ENCODE data around the gene CTNND2.

DNA sequence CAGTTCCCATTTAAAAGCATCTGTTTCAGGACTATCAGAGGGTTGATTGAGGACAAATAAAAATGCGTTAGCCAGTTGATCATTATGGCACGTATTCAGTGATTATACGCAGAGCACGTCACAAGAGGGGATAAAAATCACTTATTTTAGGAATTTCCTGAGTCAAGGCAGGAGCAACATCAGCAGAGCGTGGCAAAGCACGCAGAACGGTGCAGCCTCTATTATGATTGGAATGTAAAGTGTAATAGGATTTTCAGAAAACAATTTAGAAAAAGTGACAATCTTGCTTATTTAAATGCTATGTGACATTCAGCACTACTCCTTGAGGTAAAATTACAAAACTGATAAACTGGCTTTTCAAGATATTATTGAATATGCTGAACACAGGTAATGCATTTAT lies 729.7 kb downstream of the CTNND2 start:
- TF ChIP-seq, protein P1, sequence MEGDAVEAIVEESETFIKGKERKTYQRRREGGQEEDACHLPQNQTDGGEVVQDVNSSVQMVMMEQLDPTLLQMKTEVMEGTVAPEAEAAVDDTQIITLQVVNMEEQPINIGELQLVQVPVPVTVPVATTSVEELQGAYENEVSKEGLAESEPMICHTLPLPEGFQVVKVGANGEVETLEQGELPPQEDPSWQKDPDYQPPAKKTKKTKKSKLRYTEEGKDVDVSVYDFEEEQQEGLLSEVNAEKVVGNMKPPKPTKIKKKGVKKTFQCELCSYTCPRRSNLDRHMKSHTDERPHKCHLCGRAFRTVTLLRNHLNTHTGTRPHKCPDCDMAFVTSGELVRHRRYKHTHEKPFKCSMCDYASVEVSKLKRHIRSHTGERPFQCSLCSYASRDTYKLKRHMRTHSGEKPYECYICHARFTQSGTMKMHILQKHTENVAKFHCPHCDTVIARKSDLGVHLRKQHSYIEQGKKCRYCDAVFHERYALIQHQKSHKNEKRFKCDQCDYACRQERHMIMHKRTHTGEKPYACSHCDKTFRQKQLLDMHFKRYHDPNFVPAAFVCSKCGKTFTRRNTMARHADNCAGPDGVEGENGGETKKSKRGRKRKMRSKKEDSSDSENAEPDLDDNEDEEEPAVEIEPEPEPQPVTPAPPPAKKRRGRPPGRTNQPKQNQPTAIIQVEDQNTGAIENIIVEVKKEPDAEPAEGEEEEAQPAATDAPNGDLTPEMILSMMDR (conservative IDR thresholded peaks at IDR 0.05 in 1 of 2, IDR thresholded peaks at IDR 0.05 in 1 of 2; ENCODE audit: extremely low read depth in 1 of 2, insufficient read depth in 1 of 2, low read depth in 1 of 2, low read length in 2 of 2): no peak
- TF ChIP-seq EZH2 (IDR thresholded peaks at IDR 0.05; ENCODE audit: borderline replicate concordance, low read length): no peak
